GM21576 (cell line): Measurements from ENCODE around the gene MAP3K2.

Source experiments
- ATAC-seq: cut with Tn5 transposase; IDR thresholded peaks from one replicate; pipeline ENCODE4 v1.9.1; 2021; ENCODE audit warnings: mild to moderate bottlenecking, moderate library complexity; ENCODE audit not compliant: unreplicated experiment

Gene MAP3K2

GRCh38 chr2:127387655-127388422 is at the start of gene MAP3K2:
MAP3K2 (minus strand) TSS chr2:127387975; CDS start chr2:127343129, 44,846 bp downstream.
- ATAC-seq = peak; percentile 58

- no peak for ATAC-seq
Observed at GRCh38 chr2:127437056-127437455, 49.3 kb upstream of the MAP3K2 start.

- no peak for ATAC-seq
Observed at GRCh38 chr2:127434515-127434914, 46.7 kb upstream of the MAP3K2 start.

GRCh38 chr2:127431408-127432023 is 43.7 kb upstream of the MAP3K2 start:
- ATAC-seq = no peak

GRCh38 chr2:127429844-127430425 is 42.2 kb upstream of the MAP3K2 start:
- ATAC-seq = no peak

GRCh38 chr2:127429291-127429690 is 41.5 kb upstream of the MAP3K2 start:
- ATAC-seq = no peak

- no peak for ATAC-seq
Observed at GRCh38 chr2:127428815-127429109, 41.0 kb upstream of the MAP3K2 start.

- ATAC-seq = no peak
Observed at GRCh38 chr2:127428057-127428814, 40.5 kb upstream of the MAP3K2 start.

- ATAC-seq = no peak
Observed at GRCh38 chr2:127427376-127428056, 39.7 kb upstream of the MAP3K2 start.

- no peak for ATAC-seq
Observed at GRCh38 chr2:127426501-127427354, 39.0 kb upstream of the MAP3K2 start.

GRCh38 chr2:127425540-127426490 is 38.0 kb upstream of the MAP3K2 start:
- no peak for ATAC-seq

DNA sequence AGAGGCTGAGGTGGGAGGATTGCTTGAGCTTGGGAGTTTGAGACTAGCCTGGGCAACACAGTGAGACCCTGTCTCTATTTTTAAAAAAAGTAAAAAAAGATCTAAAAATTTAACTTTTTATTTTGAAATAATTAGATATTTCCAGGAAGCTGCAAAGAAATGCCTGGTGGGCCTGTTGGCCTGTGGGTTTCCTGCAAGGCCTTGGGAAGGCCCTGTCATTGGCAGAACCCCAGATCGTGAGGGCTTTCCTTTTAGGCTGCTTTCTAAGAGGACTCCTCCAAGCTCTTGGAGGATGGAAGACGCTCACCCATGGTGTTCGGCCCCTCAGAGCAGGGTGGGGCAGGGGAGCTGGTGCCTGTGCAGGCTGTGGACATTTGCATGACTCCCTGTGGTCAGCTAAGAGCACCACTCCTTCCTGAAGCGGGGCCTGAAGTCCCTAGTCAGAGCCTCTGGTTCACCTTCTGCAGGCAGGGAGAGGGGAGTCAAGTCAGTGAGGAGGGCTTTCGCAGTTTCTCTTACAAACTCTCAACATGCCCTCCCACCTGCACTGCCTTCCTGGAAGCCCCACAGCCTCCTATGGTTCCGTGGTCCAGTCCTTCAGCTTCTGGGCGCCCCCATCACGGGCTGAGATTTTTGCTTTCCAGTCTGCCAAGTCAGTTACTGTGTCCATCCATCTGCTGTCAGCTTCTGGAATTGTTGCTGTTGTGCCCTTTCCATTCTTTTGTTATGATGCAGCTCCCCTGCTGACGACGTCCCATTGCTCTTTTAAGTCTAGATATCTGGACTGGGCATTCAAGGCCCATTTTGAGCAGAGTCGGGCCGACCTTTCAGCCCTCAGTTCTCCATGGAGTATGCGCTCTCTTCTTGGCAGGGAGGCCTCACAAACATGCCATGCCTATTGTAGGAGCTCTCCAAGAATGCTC is 37.1 kb upstream of the MAP3K2 start:
- ATAC-seq = no peak

- ATAC-seq = no peak
Observed at GRCh38 chr2:127423880-127424279, 36.1 kb upstream of the MAP3K2 start.

GRCh38 chr2:127423478-127423843 is 35.7 kb upstream of the MAP3K2 start:
- no peak for ATAC-seq

DNA sequence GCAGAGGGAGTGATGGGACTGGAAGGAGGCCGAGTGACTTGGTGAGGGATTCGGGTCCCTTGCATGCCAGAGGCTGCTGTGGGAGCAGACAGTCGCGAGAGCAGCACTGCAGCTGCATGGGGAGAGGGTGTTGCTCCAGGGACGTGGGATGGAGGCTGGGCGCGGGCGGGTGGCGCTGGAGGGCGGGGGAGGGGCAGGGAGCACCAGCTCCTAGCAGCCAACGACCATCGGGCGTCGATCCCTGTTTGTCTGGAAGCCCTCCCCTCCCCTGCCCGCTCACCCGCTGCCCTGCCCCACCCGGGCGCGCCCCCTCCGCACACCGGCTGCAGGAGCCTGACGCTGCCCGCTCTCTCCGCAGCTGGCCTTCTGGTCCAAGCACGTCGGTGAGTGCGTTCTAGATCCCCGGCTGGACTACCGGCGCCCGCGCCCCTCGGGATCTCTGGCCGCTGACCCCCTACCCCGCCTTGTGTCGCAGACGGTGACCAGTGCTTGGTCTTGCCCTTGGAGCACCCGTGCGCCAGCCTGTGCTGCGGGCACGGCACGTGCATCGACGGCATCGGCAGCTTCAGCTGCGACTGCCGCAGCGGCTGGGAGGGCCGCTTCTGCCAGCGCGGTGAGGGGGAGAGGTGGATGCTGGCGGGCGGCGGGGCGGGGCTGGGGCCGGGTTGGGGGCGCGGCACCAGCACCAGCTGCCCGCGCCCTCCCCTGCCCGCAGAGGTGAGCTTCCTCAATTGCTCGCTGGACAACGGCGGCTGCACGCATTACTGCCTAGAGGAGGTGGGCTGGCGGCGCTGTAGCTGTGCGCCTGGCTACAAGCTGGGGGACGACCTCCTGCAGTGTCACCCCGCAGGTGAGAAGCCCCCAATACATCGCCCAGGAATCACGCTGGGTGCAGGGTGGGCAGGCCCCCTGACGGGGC is 35.0 kb upstream of the MAP3K2 start:
- ATAC-seq = no peak

GRCh38 chr2:127421871-127422558 is 34.2 kb upstream of the MAP3K2 start:
- no peak for ATAC-seq
